Mesenchymal stem cell (in vitro differentiated cells and primary cell): ENCODE data around the gene DIP2C.

ENCODE experiments used
- DNase-seq: peaks from one replicate; pipeline ENCODE4 v3.0.0-alpha.2; 2013
- H2AFZ ChIP-seq: one replicate; pipeline ENCODE4 v1.6.1; 2013; ENCODE audit warnings: low read depth, mild to moderate bottlenecking, control low read depth, inconsistent platforms, low read length, moderate library complexity
- H2AK5ac ChIP-seq: 2 replicates; pipeline ENCODE4 v1.6.1; 2013; ENCODE audit warnings: low read length, moderate library complexity, mild to moderate bottlenecking, inconsistent platforms; ENCODE audit not compliant: severe bottlenecking
- H2BK120ac ChIP-seq: one replicate; pipeline ENCODE4 v1.6.1; 2013; ENCODE audit warnings: low read depth, mild to moderate bottlenecking, inconsistent platforms, low read length, moderate library complexity
- H2BK12ac ChIP-seq, 2 experiments: one replicate each; pipeline ENCODE4 v1.6.1; 2013; ENCODE audit warnings: inconsistent platforms in 2 of 2, low read length in 2 of 2, mild to moderate bottlenecking in 2 of 2, moderate library complexity in 2 of 2, control low read depth in 1 of 2
- H2BK15ac ChIP-seq: one replicate; pipeline ENCODE4 v1.6.1; 2013; ENCODE audit warnings: mild to moderate bottlenecking, low read depth, inconsistent platforms; ENCODE audit not compliant: poor library complexity, severe bottlenecking
- H2BK5ac ChIP-seq: 2 replicates; pipeline ENCODE4 v1.6.1; 2013; ENCODE audit warnings: low read depth, mild to moderate bottlenecking, low read length, control low read depth, inconsistent platforms; ENCODE audit not compliant: poor library complexity, severe bottlenecking
- H3K14ac ChIP-seq, 2 experiments: one replicate each; pipeline ENCODE4 v1.6.1; 2013; ENCODE audit warnings: inconsistent platforms in 2 of 2, low read length in 2 of 2, control low read depth in 1 of 2, mild to moderate bottlenecking in 1 of 2, moderate library complexity in 1 of 2
- H3K18ac ChIP-seq, 2 experiments: one replicate each; pipeline ENCODE4 v1.6.1; 2013; ENCODE audit warnings: inconsistent platforms in 2 of 2, low read length in 2 of 2, control low read depth in 1 of 2, low read depth in 1 of 2, mild to moderate bottlenecking in 1 of 2
- H3K23ac ChIP-seq, 2 experiments: one replicate each; pipeline ENCODE4 v1.6.1; 2013; ENCODE audit warnings: inconsistent platforms in 2 of 2, low read length in 2 of 2, mild to moderate bottlenecking in 2 of 2, moderate library complexity in 2 of 2, control low read depth in 1 of 2
- H3K27ac ChIP-seq: 2 replicates; pipeline ENCODE4 v1.5.1; 2013; ENCODE audit warnings: mild to moderate bottlenecking, moderate library complexity, low read length, control low read depth, inconsistent platforms; ENCODE audit not compliant: poor library complexity, severe bottlenecking
- H3K27me3 ChIP-seq, 2 experiments: 2 replicates each; pipeline versions ENCODE4 v1.6.1 to v1.7.0; 2013; ENCODE audit warnings: low read length in 2 of 2, mild to moderate bottlenecking in 2 of 2, moderate library complexity in 2 of 2, control low read depth in 1 of 2, inconsistent platforms in 1 of 2; ENCODE audit not compliant: control insufficient read depth in 1 of 2, insufficient read depth in 1 of 2
- H3K36me3 ChIP-seq, 2 experiments: 2 replicates each; pipeline versions ENCODE4 v1.6.1 to v1.7.0; 2013; ENCODE audit warnings: low read length in 2 of 2, control low read depth in 1 of 2, inconsistent platforms in 1 of 2, low read depth in 1 of 2, mild to moderate bottlenecking in 1 of 2; ENCODE audit not compliant: insufficient read depth in 2 of 2, control insufficient read depth in 1 of 2
- H3K4ac ChIP-seq, 2 experiments: one replicate each; pipeline ENCODE4 v1.6.1; 2013; ENCODE audit warnings: inconsistent platforms in 2 of 2, low read length in 2 of 2, mild to moderate bottlenecking in 2 of 2, moderate library complexity in 2 of 2, control low read depth in 1 of 2, low read depth in 1 of 2
- H3K4me1 ChIP-seq: 2 replicates; pipeline ENCODE4 v1.6.1; 2013; ENCODE audit warnings: low read depth, low read length, control low read depth; ENCODE audit not compliant: control insufficient read depth, insufficient read depth
- H3K4me2 ChIP-seq: 2 replicates; pipeline ENCODE4 v1.6.1; 2013; ENCODE audit warnings: low read length, mild to moderate bottlenecking, inconsistent platforms; ENCODE audit not compliant: poor library complexity, severe bottlenecking
- H3K4me3 ChIP-seq, 2 experiments: 2 replicates each; pipeline versions ENCODE4 v1.5.1 to v1.7.0; 2013; ENCODE audit warnings: low read length in 2 of 2, mild to moderate bottlenecking in 2 of 2, control low read depth in 1 of 2, low read depth in 1 of 2; ENCODE audit not compliant: insufficient read depth in 1 of 2
- H3K79me1 ChIP-seq: replicated peaks from 2 replicates; pipeline ENCODE4 v1.6.1; 2013; ENCODE audit warnings: mild to moderate bottlenecking, control low read depth, low read length, inconsistent platforms; ENCODE audit not compliant: poor library complexity, severe bottlenecking
- H3K9ac ChIP-seq: 2 replicates; pipeline ENCODE4 v1.7.0; 2013; ENCODE audit warnings: mild to moderate bottlenecking, low read length, moderate library complexity
- H3K9me3 ChIP-seq: 2 replicates; pipeline ENCODE4 v1.7.0; 2013; ENCODE audit warnings: mild to moderate bottlenecking, low read length; ENCODE audit not compliant: control insufficient read depth
- H4K8ac ChIP-seq: one replicate; pipeline ENCODE4 v1.6.1; 2013; ENCODE audit warnings: inconsistent platforms, mild to moderate bottlenecking, low read length, moderate library complexity
- H4K91ac ChIP-seq: one replicate; pipeline ENCODE4 v1.6.1; 2013; ENCODE audit warnings: mild to moderate bottlenecking, low read length, inconsistent platforms
- WGBS: methylation state at CpG from one replicate; pipeline ENCODE4 v1.1.7; 2013; ENCODE audit warnings: mixed read lengths; 5-methylcytosine and 5-hydroxymethylcytosine counted together

DIP2C gene

GRCh38 chr10:517241-517830 lies 172.1 kb downstream of the DIP2C start:
- Histone ChIP-seq H2AK5ac (no peak overlapping the region), H3K79me1 (peaks cover 50% of the 10 kb centered on the region), H3K4me1 (peaks cover 22% of the 10 kb centered on the region), H2BK15ac (no peak overlapping the region), H4K91ac (no peak overlapping the region), H3K27me3 (no peaks in the 10 kb centered on the region), H3K23ac (no peak overlapping the region), H3K36me3 (peaks cover 9 to 26% of the 10 kb centered on the region in 2 experiments), H2BK120ac (no peak overlapping the region), H4K8ac (no peak overlapping the region), H2BK5ac (no peak overlapping the region), H3K4me2 (no peak overlapping the region), H3K4me3 (no peak overlapping the region), H3K27ac (no peak overlapping the region), H3K18ac (no peak overlapping the region), H2AFZ (no peak overlapping the region), H2BK12ac (no peak overlapping the region), H3K4ac (no peak overlapping the region), H3K9ac (no peak overlapping the region), H3K14ac (no peak overlapping the region), H3K9me3 (no peaks in the 10 kb centered on the region)
- WGBS: 89% methylated on average over 11 of the region's 11 CpGs
- DNase-seq: no peak

GRCh38 chr10:516764-517163 lies 172.7 kb downstream of the DIP2C start:
- Histone ChIP-seq H3K4me3 (no peak overlapping the region), H2BK5ac (no peak overlapping the region), H4K8ac (no peak overlapping the region)

GRCh38 chr10:515674-516073 lies 173.8 kb downstream of the DIP2C start:
- Histone ChIP-seq H3K23ac (no peak overlapping the region), H3K4ac (no peak overlapping the region), H2AFZ (no peak overlapping the region), H2BK15ac (no peak overlapping the region), H3K18ac (no peak overlapping the region), H2BK12ac (no peak overlapping the region), H3K4me1 (peaks cover 22% of the 10 kb centered on the region), H3K27me3 (no peaks in the 10 kb centered on the region), H3K79me1 (peaks cover 46% of the 10 kb centered on the region), H3K14ac (no peak overlapping the region), H3K9me3 (no peaks in the 10 kb centered on the region), H2AK5ac (no peak overlapping the region), H2BK5ac (no peak overlapping the region), H3K27ac (no peak overlapping the region), H2BK120ac (no peak overlapping the region), H3K36me3 (peaks cover 9 to 26% of the 10 kb centered on the region in 2 experiments), H3K4me3 (no peak overlapping the region), H4K8ac (no peak overlapping the region), H4K91ac (no peak overlapping the region), H3K9ac (no peak overlapping the region), H3K4me2 (no peak overlapping the region)
- no peak for DNase-seq
- 80% methylated on average over 8 of the region's 8 CpGs for WGBS

More at GRCh38 chr10:516764-517163, 172.7 kb downstream of the DIP2C start:
- Histone ChIP-seq H2AK5ac (no peak overlapping the region), H2AFZ (no peak overlapping the region), H3K4me1 (peaks cover 20% of the 10 kb centered on the region), H2BK15ac (no peak overlapping the region), H3K4me2 (no peak overlapping the region), H3K14ac (peak overlapping the region in 1 of 2 experiments; percentile 49), H3K36me3 (peaks cover 9 to 26% of the 10 kb centered on the region in 2 experiments), H2BK120ac (no peak overlapping the region), H3K9me3 (no peaks in the 10 kb centered on the region), H2BK12ac (no peak overlapping the region), H3K18ac (no peak overlapping the region), H3K27me3 (no peaks in the 10 kb centered on the region), H3K9ac (no peak overlapping the region), H4K91ac (no peak overlapping the region), H3K27ac (no peak overlapping the region), H3K4ac (no peak overlapping the region), H3K23ac (no peak overlapping the region), H3K79me1 (peaks cover 49% of the 10 kb centered on the region)
- 98% methylated on average over 8 of the region's 10 CpGs for WGBS
- no peak for DNase-seq

GRCh38 chr10:514137-514671 lies 175.3 kb downstream of the DIP2C start:
- DNase-seq: no peak
- peaks cover 47% of the 10 kb centered on the region for H3K79me1 ChIP-seq
- H2BK15ac ChIP-seq: no peak overlapping the region
- H4K91ac ChIP-seq: no peak overlapping the region
- no peak overlapping the region for H2AK5ac ChIP-seq
- H2BK5ac ChIP-seq: no peak overlapping the region
- no peak overlapping the region for H2AFZ ChIP-seq
- peaks cover 18% of the 10 kb centered on the region for H3K4me1 ChIP-seq
- H2BK12ac ChIP-seq: no peak overlapping the region
- H3K4me2 ChIP-seq: no peak overlapping the region
- H3K14ac ChIP-seq: no peak overlapping the region
- no peaks in the 10 kb centered on the region for H3K27me3 ChIP-seq
- no peak overlapping the region for H2BK120ac ChIP-seq
- peaks cover 4 to 24% of the 10 kb centered on the region in 2 experiments for H3K36me3 ChIP-seq
- H3K18ac ChIP-seq: peak overlapping the region in 1 of 2 experiments; percentile 5
- no peaks in the 10 kb centered on the region for H3K9me3 ChIP-seq
- WGBS: 94% methylated on average over 22 of the region's 22 CpGs
- peak overlapping the region in 1 of 2 experiments; percentile 3 for H3K23ac ChIP-seq
- H3K4ac ChIP-seq: no peak overlapping the region
- no peak overlapping the region for H4K8ac ChIP-seq
- no peak overlapping the region for H3K27ac ChIP-seq
- H3K9ac ChIP-seq: no peak overlapping the region
- H3K4me3 ChIP-seq: no peak overlapping the region
